SH-SY5Y (cell line): Measurements from ENCODE around the gene UNC13B.

Source experiments
- GATA2 ChIP-seq: IDR thresholded peaks from 2 replicates; pipeline ENCODE4 v1.6.1; 2011; ENCODE audit warnings: mild to moderate bottlenecking, low read depth, low read length
- GATA3 ChIP-seq: IDR thresholded peaks from 2 replicates; pipeline ENCODE4 v1.6.1; 2011; ENCODE audit warnings: low read depth, mild to moderate bottlenecking, low read length, moderate library complexity

- no peak for TF ChIP-seq GATA3
- no peak for TF ChIP-seq GATA2
Observed at GRCh38 chr9:35253075-35253474, 91.3 kb downstream of the UNC13B start.
